ENCODE data around the gene SASH1. TPM values are rescaled to one million over a fixed set of nuclear protein-coding genes. Genes with fewer than 3 reads are reported as not detected.

Gene SASH1
- total RNA-seq, 1 experiment from 2014 or later: 6.6 TPM

GRCh38 chr6:148565930-148566663 is 223.5 kb downstream of the SASH1 start:
- Histone ChIP-seq H3K9me3 (ENCODE audit: control insufficient read depth, insufficient read depth, low read depth, low read length) (no peaks in the 10 kb centered on the region), H3K36me3 (ENCODE audit: control insufficient read depth, insufficient read depth, low read length) (no peaks in the 10 kb centered on the region), H3K4me3 (ENCODE audit: low read depth in 2 of 2, low read length in 2 of 2) (no peak overlapping the region), H3K27ac (ENCODE audit: low read length) (no peak overlapping the region), H3K4me1 (ENCODE audit: control insufficient read depth, insufficient read depth, low read length) (no peaks in the 10 kb centered on the region), H3K27me3 (ENCODE audit: control insufficient read depth, insufficient read depth, low read length) (no peaks in the 10 kb centered on the region)
- no peak for DNase-seq (ENCODE audit: low read depth, low spot score)
- no TSS peak for BruUV-seq (replicated peaks)
- ChIA-PET CTCF (no interaction called here), POLR2A (no interaction called here)
- TF ChIP-seq REST (IDR thresholded peaks at IDR 0.05; ENCODE audit: insufficient read depth in 1 of 2, low read depth in 2 of 2, low read length in 1 of 2) (no peak), SIN3A (IDR thresholded peaks at IDR 0.05; ENCODE audit: borderline replicate concordance, insufficient read depth, low read depth, low read length) (no peak), POLR2AphosphoS5 (IDR thresholded peaks at IDR 0.05; ENCODE audit: low read depth, low read length) (no peak), TCF7L2 (IDR thresholded peaks at IDR 0.05; ENCODE audit: low read depth, low read length) (no peak), CTCF (IDR thresholded peaks at IDR 0.05) (no peak)
- in situ Hi-C loops (cut with HindIII; ENCODE audit: low pct_unique_long_range_greater_than_20kb, low sequenced_read_pairs) (no loop called here), intact Hi-C loops (cut with micrococcal nuclease; ENCODE audit: unreplicated experiment) (no loop called here)
- peak; percentile 42; the same call in 1 of the 2 replicates for ATAC-seq

GRCh38 chr6:148566664-148567350 is 224.2 kb downstream of the SASH1 start:
- H3K27ac ChIP-seq (ENCODE audit: low read length): no peak overlapping the region

More at GRCh38 chr6:148566664-148567350, 224.2 kb downstream of the SASH1 start:
- no peaks in the 10 kb centered on the region for H3K4me1 ChIP-seq (ENCODE audit: control insufficient read depth, insufficient read depth, low read length)
- no peak for ATAC-seq
- no TSS peak for BruUV-seq (replicated peaks)
- DNase-seq (ENCODE audit: low read depth, low spot score): no peak
- ChIA-PET POLR2A (no interaction called here), CTCF (no interaction called here)
- no peak overlapping the region for H3K4me3 ChIP-seq (ENCODE audit: low read depth in 2 of 2, low read length in 2 of 2)
- TF ChIP-seq REST (IDR thresholded peaks at IDR 0.05; ENCODE audit: insufficient read depth in 1 of 2, low read depth in 2 of 2, low read length in 1 of 2) (no peak), CTCF (IDR thresholded peaks at IDR 0.05) (no peak), SIN3A (IDR thresholded peaks at IDR 0.05; ENCODE audit: borderline replicate concordance, insufficient read depth, low read depth, low read length) (no peak), TCF7L2 (IDR thresholded peaks at IDR 0.05; ENCODE audit: low read depth, low read length) (no peak), POLR2AphosphoS5 (IDR thresholded peaks at IDR 0.05; ENCODE audit: low read depth, low read length) (no peak)
- intact Hi-C loops (cut with micrococcal nuclease; ENCODE audit: unreplicated experiment) (no loop called here), in situ Hi-C loops (cut with HindIII; ENCODE audit: low pct_unique_long_range_greater_than_20kb, low sequenced_read_pairs) (no loop called here)
- H3K36me3 ChIP-seq (ENCODE audit: control insufficient read depth, insufficient read depth, low read length): no peaks in the 10 kb centered on the region
- no peaks in the 10 kb centered on the region for H3K27me3 ChIP-seq (ENCODE audit: control insufficient read depth, insufficient read depth, low read length)
- no peaks in the 10 kb centered on the region for H3K9me3 ChIP-seq (ENCODE audit: control insufficient read depth, insufficient read depth, low read depth, low read length)
